Anterior cingulate cortex (tissue), 58 donors: Measurements from ENCODE around the gene SLC8A1.

Experiments used
- DNase-seq, 58 donors: peaks; one replicate each; lab custom pipeline; 2025; lab: John Stamatoyannopoulos, UW

The SLC8A1 gene

GRCh38 chr2:40363231-40363630 lies 88.7 kb downstream of the SLC8A1 start:
- no peak for DNase-seq

- DNase-seq: no peak
Measured at GRCh38 chr2:40361478-40361877, 90.4 kb downstream of the SLC8A1 start.

GRCh38 chr2:40360652-40361051 lies 91.2 kb downstream of the SLC8A1 start:
- DNase-seq: no peak

- DNase-seq: no peak
Measured at GRCh38 chr2:40359811-40360210, 92.1 kb downstream of the SLC8A1 start.

GRCh38 chr2:40358783-40359182 lies 93.1 kb downstream of the SLC8A1 start:
- DNase-seq: peak in 1 of 58 donors; percentile 18

GRCh38 chr2:40357667-40358066 lies 94.2 kb downstream of the SLC8A1 start:
- DNase-seq: no peak

GRCh38 chr2:40355451-40355850 lies 96.4 kb downstream of the SLC8A1 start:
- DNase-seq: no peak

- no peak for DNase-seq
Measured at GRCh38 chr2:40353231-40353630, 98.7 kb downstream of the SLC8A1 start.

GRCh38 chr2:40352703-40353099 lies 99.2 kb downstream of the SLC8A1 start:
- no peak for DNase-seq

- DNase-seq: no peak
Measured at GRCh38 chr2:40352041-40352702, 99.7 kb downstream of the SLC8A1 start.

GRCh38 chr2:40348665-40349064 lies 103.2 kb downstream of the SLC8A1 start:
- no peak for DNase-seq

GRCh38 chr2:40348038-40348437 lies 103.9 kb downstream of the SLC8A1 start:
- no peak for DNase-seq

GRCh38 chr2:40346535-40347354 lies 105.1 kb downstream of the SLC8A1 start:
- no peak for DNase-seq

GRCh38 chr2:40344364-40344763 lies 107.5 kb downstream of the SLC8A1 start:
- no peak for DNase-seq

- DNase-seq: no peak
Measured at GRCh38 chr2:40343902-40344301, 108.0 kb downstream of the SLC8A1 start.

GRCh38 chr2:40341198-40341597 lies 110.7 kb downstream of the SLC8A1 start:
- no peak for DNase-seq

- no peak for DNase-seq
Measured at GRCh38 chr2:40339026-40339425, 112.9 kb downstream of the SLC8A1 start.

- no peak for DNase-seq
Measured at GRCh38 chr2:40332191-40332826, 119.6 kb downstream of the SLC8A1 start.

- DNase-seq: no peak
Measured at GRCh38 chr2:40330096-40330495, 121.8 kb downstream of the SLC8A1 start.

GRCh38 chr2:40329739-40330030 lies 122.2 kb downstream of the SLC8A1 start:
- DNase-seq: no peak

- DNase-seq: peak in 3 of 58 donors; percentile 0 to 5 (median 1)
Measured at GRCh38 chr2:40325116-40325515, 126.8 kb downstream of the SLC8A1 start.

- no peak for DNase-seq
Measured at GRCh38 chr2:40324656-40325055, 127.2 kb downstream of the SLC8A1 start.
